Liver (tissue), 9 donors: ENCODE measurements around the gene CREBBP. TPM values are rescaled to one million over a fixed set of nuclear protein-coding genes. Genes with fewer than 3 reads are reported as not detected.

Source experiments
- DNase-seq: peaks from one replicate; pipeline ENCODE4 v3.0.0-alpha.2; 2017; ENCODE audit warnings: low spot score
- H3K27ac ChIP-seq, 2 donors: one replicate each; pipeline ENCODE4 v1.7.0; 2013; ENCODE audit warnings: inconsistent platforms in 2 of 2, low read length in 2 of 2, control low read depth in 1 of 2, low read depth in 1 of 2, mild to moderate bottlenecking in 1 of 2
- H3K27me3 ChIP-seq, 4 donors: one replicate each; pipeline versions ENCODE4 v1.6.1 to v1.7.0; 2013; ENCODE audit warnings: low read length in 3 of 4, inconsistent platforms in 1 of 4, mild to moderate bottlenecking in 1 of 4, moderate library complexity in 1 of 4; ENCODE audit not compliant: control insufficient read depth in 4 of 4, insufficient read depth in 4 of 4
- H3K36me3 ChIP-seq, 4 donors: one replicate each; pipeline versions ENCODE4 v1.6.1 to v1.7.0; 2013; ENCODE audit warnings: low read length in 3 of 4, mild to moderate bottlenecking in 3 of 4, low read depth in 1 of 4, moderate library complexity in 1 of 4; ENCODE audit not compliant: control insufficient read depth in 4 of 4, insufficient read depth in 3 of 4
- H3K4me1 ChIP-seq, 4 donors: one replicate each; pipeline versions ENCODE4 v1.6.1 to v1.7.0; 2013; ENCODE audit warnings: low read length in 3 of 4, mild to moderate bottlenecking in 3 of 4, moderate library complexity in 1 of 4; ENCODE audit not compliant: control insufficient read depth in 4 of 4, insufficient read depth in 4 of 4
- H3K4me3 ChIP-seq, 3 donors: one replicate each; pipeline versions ENCODE4 v1.6.1 to v1.7.0; 2013; ENCODE audit warnings: low read length in 3 of 3, control low read depth in 1 of 3, low read depth in 1 of 3, mild to moderate bottlenecking in 1 of 3
- H3K9ac ChIP-seq, 2 donors: one replicate each; pipeline ENCODE4 v1.7.0; 2013; ENCODE audit warnings: low read length in 2 of 2, mild to moderate bottlenecking in 2 of 2, moderate library complexity in 2 of 2, control low read depth in 1 of 2, low read depth in 1 of 2
- H3K9me3 ChIP-seq, 4 donors: one replicate each; pipeline versions ENCODE4 v1.6.1 to v1.7.0; 2013; ENCODE audit warnings: low read length in 3 of 4; ENCODE audit not compliant: control insufficient read depth in 4 of 4
- EGR1 ChIP-seq, 2 donors: IDR thresholded peaks; 2 replicates each; pipeline ENCODE4 v1.6.1; 2016 to 2018; ENCODE audit warnings: antibody characterized with exemption in 2 of 2, low read depth in 2 of 2
- FOXA1 ChIP-seq: IDR thresholded peaks from 2 replicates; pipeline ENCODE4 v1.6.1; 2016; ENCODE audit warnings: antibody characterized with exemption
- FOXA2 ChIP-seq: IDR thresholded peaks from 2 replicates; pipeline ENCODE4 v1.6.1; 2016; ENCODE audit warnings: antibody characterized with exemption
- GABPA ChIP-seq, 2 donors: IDR thresholded peaks in 1 of 2; conservative IDR thresholded peaks in 1 of 2; 2 replicates each; pipeline ENCODE4 v1.6.1; 2016; ENCODE audit warnings: antibody characterized with exemption in 2 of 2, mild to moderate bottlenecking in 1 of 2, moderate library complexity in 1 of 2
- HNF4A ChIP-seq, 2 donors: conservative IDR thresholded peaks; 2 replicates each; pipeline ENCODE4 v1.6.1; 2016; ENCODE audit warnings: antibody characterized with exemption in 2 of 2, mild to moderate bottlenecking in 2 of 2
- HNF4G ChIP-seq: IDR thresholded peaks from 2 replicates; pipeline ENCODE4 v1.6.1; 2016; ENCODE audit warnings: antibody characterized with exemption
- JUND ChIP-seq, 2 donors: IDR thresholded peaks; 2 replicates each; pipeline ENCODE4 v1.6.1; 2016; ENCODE audit warnings: antibody characterized with exemption in 2 of 2
- NR2F2 ChIP-seq: IDR thresholded peaks from 2 replicates; pipeline ENCODE4 v1.6.1; 2016; ENCODE audit warnings: antibody characterized with exemption
- RAD21 ChIP-seq, 2 donors: IDR thresholded peaks; 2 replicates each; pipeline ENCODE4 v1.6.1; 2016; ENCODE audit warnings: antibody characterized with exemption in 2 of 2, mild to moderate bottlenecking in 2 of 2
- RXRA ChIP-seq, 2 donors: IDR thresholded peaks; 2 replicates each; pipeline ENCODE4 v1.6.1; 2017 to 2018; ENCODE audit warnings: antibody characterized with exemption in 2 of 2, mild to moderate bottlenecking in 1 of 2
- SP1 ChIP-seq: IDR thresholded peaks from 2 replicates; pipeline ENCODE4 v1.6.1; 2018; ENCODE audit warnings: antibody characterized with exemption, mild to moderate bottlenecking
- TAF1 ChIP-seq: conservative IDR thresholded peaks from 2 replicates; pipeline ENCODE4 v1.6.1; 2016; ENCODE audit warnings: antibody characterized with exemption, mild to moderate bottlenecking
- YY1 ChIP-seq: IDR thresholded peaks from 2 replicates; pipeline ENCODE4 v1.6.1; 2016; ENCODE audit warnings: antibody characterized with exemption, mild to moderate bottlenecking
- WGBS: extraction: QIAGEN DNeasy Blood & Tissue Kit; methylation state at CpG from one replicate; pipeline ENCODE4 v1.1.7; 2013; 5-methylcytosine and 5-hydroxymethylcytosine counted together
- polyA plus RNA-seq, 2 donors: library from polyadenylated mRNA; stranded (reverse) in 1 of 2; unstranded in 1 of 2; fragments of 200-250 nt in 1 of 2; fragments of >200 nt in 1 of 2; fragmentation: Nextera tagmentation in 1 of 2; extraction: Ambion mirVana in 1 of 2; gene quantifications; one replicate each; pipeline versions ENCODE4 v1.2.1 to v1.2.3, GENCODE V29; 2013 to 2015
- total RNA-seq, 2 donors: library from RNA; depleted of rRNA; stranded (reverse); fragments of >200 nt; gene quantifications; one replicate each; pipeline ENCODE4 v1.2.3, GENCODE V29; 2014
- TF ChIP-seq, protein P1 (sequence below): IDR thresholded peaks from 2 replicates; pipeline ENCODE4 v1.6.1; 2016; ENCODE audit warnings: antibody characterized with exemption
- TF ChIP-seq, protein P2 (sequence below): IDR thresholded peaks from 2 replicates; pipeline ENCODE4 v1.6.1; 2016; ENCODE audit warnings: antibody characterized with exemption
- TF ChIP-seq, protein P3 (sequence below): IDR thresholded peaks from 2 replicates; pipeline ENCODE4 v1.6.1; 2016; ENCODE audit warnings: antibody characterized with exemption
- TF ChIP-seq, protein P4 (sequence below): IDR thresholded peaks from 2 replicates; pipeline ENCODE4 v1.6.1; 2016; ENCODE audit warnings: antibody characterized with exemption, mild to moderate bottlenecking
- donor health status: healthy.
- donor health status: healthy.
- donor health status: healthy.
- donor health status: healthy.
- donor health status: healthy.

CREBBP gene
- total and polyA plus RNA-seq, 4 donors = 7.0 to 25.8 (median 19.5) TPM

DNA sequence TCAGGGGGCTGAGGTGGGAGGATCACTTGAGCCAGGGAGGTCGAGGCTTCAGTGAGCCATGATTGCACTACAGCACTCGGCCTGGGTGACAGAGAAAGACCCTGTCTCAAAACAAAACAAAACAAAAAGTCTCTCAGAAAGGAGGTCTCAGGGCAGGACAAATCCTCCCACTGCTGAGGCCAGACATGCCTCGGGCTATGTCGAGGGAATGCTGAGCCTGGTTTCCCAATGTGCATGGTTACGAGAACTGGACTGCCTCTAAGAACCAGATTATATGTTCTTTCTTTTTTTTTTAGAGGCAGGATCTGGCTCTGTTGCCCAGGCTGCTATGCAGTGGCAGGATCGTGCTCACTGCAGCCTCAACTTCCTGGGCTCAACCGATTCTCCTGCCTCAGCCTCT, 190.8 kb downstream of the CREBBP start:
- Histone ChIP-seq H3K36me3 (peaks cover 2 to 27% (median 16%) of the 10 kb centered on the region in 4 donors), H3K27me3 (no peaks in the 10 kb centered on the region), H3K27ac (no peak overlapping the region), H3K9me3 (no peaks in the 10 kb centered on the region), H3K9ac (no peak overlapping the region), H3K4me1 (peaks cover 6 to 18% (median 13%) of the 10 kb centered on the region in 4 donors), H3K4me3 (no peak overlapping the region)
- 95% methylated on average over 7 of the region's 7 CpGs for WGBS
- DNase-seq = no peak
- TF ChIP-seq EGR1 (IDR thresholded peaks at IDR 0.05; ENCODE audit: low read depth in 2 of 2) = no peak
- TF ChIP-seq, protein P1, sequence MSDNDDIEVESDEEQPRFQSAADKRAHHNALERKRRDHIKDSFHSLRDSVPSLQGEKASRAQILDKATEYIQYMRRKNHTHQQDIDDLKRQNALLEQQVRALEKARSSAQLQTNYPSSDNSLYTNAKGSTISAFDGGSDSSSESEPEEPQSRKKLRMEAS = no peak
- TF ChIP-seq, protein P2, sequence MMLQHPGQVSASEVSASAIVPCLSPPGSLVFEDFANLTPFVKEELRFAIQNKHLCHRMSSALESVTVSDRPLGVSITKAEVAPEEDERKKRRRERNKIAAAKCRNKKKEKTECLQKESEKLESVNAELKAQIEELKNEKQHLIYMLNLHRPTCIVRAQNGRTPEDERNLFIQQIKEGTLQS = no peak
- TF ChIP-seq RAD21 (IDR thresholded peaks at IDR 0.05) = no peak
- TF ChIP-seq TAF1 = no peak
- no peak for TF ChIP-seq HNF4A (conservative IDR thresholded peaks at IDR 0.05)
- no peak for TF ChIP-seq SP1

DNA sequence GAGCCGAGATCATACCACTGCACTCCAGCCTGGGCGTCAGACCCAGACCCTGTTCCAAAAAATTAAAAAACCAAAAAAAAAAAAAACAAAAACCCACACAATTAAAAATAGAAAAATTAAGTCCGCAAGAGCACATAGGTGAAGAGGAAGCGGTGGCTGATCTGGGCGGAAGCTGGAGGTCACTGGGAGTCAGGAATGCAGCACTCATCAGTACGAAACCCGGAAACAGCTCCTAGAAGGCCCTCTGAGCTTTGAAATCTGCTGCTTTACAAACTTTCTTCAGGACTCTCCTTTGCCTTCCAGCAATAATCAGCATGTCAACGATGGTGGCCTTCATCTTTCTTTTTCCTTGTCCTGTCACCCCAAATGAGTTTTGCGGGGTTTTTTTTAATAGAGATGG, 192.7 kb downstream of the CREBBP start:
- peaks cover 2 to 6% (median 6%) of the 10 kb centered on the region in 4 donors for H3K4me1 ChIP-seq
- WGBS = 88% methylated on average over 9 of the region's 9 CpGs
- no peaks in the 10 kb centered on the region for H3K27me3 ChIP-seq
- no peak overlapping the region for H3K9ac ChIP-seq
- no peak for DNase-seq
- no peaks in the 10 kb centered on the region for H3K9me3 ChIP-seq
- TF ChIP-seq GABPA (IDR thresholded peaks at IDR 0.05 in 1 of 2, conservative IDR thresholded peaks at IDR 0.05 in 1 of 2) = no peak
- TF ChIP-seq NR2F2 = peak; percentile 70
- no peak for TF ChIP-seq FOXA2
- TF ChIP-seq, protein P1 = no peak
- TF ChIP-seq, protein P3, sequence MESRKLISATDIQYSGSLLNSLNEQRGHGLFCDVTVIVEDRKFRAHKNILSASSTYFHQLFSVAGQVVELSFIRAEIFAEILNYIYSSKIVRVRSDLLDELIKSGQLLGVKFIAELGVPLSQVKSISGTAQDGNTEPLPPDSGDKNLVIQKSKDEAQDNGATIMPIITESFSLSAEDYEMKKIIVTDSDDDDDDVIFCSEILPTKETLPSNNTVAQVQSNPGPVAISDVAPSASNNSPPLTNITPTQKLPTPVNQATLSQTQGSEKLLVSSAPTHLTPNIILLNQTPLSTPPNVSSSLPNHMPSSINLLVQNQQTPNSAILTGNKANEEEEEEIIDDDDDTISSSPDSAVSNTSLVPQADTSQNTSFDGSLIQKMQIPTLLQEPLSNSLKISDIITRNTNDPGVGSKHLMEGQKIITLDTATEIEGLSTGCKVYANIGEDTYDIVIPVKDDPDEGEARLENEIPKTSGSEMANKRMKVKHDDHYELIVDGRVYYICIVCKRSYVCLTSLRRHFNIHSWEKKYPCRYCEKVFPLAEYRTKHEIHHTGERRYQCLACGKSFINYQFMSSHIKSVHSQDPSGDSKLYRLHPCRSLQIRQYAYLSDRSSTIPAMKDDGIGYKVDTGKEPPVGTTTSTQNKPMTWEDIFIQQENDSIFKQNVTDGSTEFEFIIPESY = no peak
- no peak overlapping the region for H3K27ac ChIP-seq
- no peak overlapping the region for H3K4me3 ChIP-seq
- peaks cover 5 to 34% (median 16%) of the 10 kb centered on the region in 4 donors for H3K36me3 ChIP-seq

DNA sequence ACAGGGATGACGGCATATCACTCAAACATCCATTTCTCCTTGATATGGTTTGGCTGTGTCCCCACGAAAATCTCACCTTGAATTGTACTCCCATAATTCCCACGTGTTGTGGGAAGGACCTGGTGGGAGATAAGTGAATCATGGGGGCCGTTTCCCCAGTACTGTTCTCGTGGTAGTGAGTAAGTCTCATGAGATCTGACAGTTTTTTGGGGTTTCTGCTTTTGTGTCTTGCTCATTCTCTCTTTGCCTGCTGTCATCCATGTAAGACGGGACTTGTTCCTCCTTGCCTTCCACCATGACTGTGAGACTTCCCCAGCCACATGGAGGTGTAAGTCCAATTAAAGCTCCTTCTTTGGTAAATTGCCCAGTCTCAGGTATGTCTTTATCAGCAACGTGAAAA, 193.5 kb downstream of the CREBBP start:
- 93% methylated on average over 7 of the region's 7 CpGs for WGBS
- H3K27me3 ChIP-seq = no peaks in the 10 kb centered on the region
- H3K4me3 ChIP-seq = no peak overlapping the region
- H3K4me1 ChIP-seq = peaks cover 2 to 6% (median 6%) of the 10 kb centered on the region in 4 donors
- H3K27ac ChIP-seq = no peak overlapping the region
- no peak for DNase-seq
- H3K9ac ChIP-seq = no peak overlapping the region
- no peaks in the 10 kb centered on the region for H3K9me3 ChIP-seq
- TF ChIP-seq, protein P1 = no peak
- TF ChIP-seq TAF1 = no peak
- TF ChIP-seq RAD21 (IDR thresholded peaks at IDR 0.05) = no peak
- TF ChIP-seq, protein P4, sequence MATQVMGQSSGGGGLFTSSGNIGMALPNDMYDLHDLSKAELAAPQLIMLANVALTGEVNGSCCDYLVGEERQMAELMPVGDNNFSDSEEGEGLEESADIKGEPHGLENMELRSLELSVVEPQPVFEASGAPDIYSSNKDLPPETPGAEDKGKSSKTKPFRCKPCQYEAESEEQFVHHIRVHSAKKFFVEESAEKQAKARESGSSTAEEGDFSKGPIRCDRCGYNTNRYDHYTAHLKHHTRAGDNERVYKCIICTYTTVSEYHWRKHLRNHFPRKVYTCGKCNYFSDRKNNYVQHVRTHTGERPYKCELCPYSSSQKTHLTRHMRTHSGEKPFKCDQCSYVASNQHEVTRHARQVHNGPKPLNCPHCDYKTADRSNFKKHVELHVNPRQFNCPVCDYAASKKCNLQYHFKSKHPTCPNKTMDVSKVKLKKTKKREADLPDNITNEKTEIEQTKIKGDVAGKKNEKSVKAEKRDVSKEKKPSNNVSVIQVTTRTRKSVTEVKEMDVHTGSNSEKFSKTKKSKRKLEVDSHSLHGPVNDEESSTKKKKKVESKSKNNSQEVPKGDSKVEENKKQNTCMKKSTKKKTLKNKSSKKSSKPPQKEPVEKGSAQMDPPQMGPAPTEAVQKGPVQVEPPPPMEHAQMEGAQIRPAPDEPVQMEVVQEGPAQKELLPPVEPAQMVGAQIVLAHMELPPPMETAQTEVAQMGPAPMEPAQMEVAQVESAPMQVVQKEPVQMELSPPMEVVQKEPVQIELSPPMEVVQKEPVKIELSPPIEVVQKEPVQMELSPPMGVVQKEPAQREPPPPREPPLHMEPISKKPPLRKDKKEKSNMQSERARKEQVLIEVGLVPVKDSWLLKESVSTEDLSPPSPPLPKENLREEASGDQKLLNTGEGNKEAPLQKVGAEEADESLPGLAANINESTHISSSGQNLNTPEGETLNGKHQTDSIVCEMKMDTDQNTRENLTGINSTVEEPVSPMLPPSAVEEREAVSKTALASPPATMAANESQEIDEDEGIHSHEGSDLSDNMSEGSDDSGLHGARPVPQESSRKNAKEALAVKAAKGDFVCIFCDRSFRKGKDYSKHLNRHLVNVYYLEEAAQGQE = no peak
- TF ChIP-seq RXRA (IDR thresholded peaks at IDR 0.05) = no peak
- TF ChIP-seq, protein P3 = no peak
- no peak for TF ChIP-seq YY1
- TF ChIP-seq JUND (IDR thresholded peaks at IDR 0.05) = no peak
- TF ChIP-seq FOXA1 = no peak
- no peak for TF ChIP-seq HNF4G
- no peak for TF ChIP-seq HNF4A (conservative IDR thresholded peaks at IDR 0.05)
- no peak for TF ChIP-seq NR2F2
- TF ChIP-seq EGR1 (IDR thresholded peaks at IDR 0.05; ENCODE audit: low read depth in 2 of 2) = no peak
- TF ChIP-seq FOXA2 = no peak
- TF ChIP-seq SP1 = no peak
- H3K36me3 ChIP-seq = peaks cover 5 to 36% (median 16%) of the 10 kb centered on the region in 4 donors
